ENCODE results near the gene URB1.
A peak's percentile ranks its signal among the peaks of the same experiment; 100 is the strongest.
"Not testable (repeated sequence)": the region's sequence is repeated elsewhere in the genome, so short reads cannot be mapped to it uniquely, and the experiment has no call there.

Gene URB1, protein sequence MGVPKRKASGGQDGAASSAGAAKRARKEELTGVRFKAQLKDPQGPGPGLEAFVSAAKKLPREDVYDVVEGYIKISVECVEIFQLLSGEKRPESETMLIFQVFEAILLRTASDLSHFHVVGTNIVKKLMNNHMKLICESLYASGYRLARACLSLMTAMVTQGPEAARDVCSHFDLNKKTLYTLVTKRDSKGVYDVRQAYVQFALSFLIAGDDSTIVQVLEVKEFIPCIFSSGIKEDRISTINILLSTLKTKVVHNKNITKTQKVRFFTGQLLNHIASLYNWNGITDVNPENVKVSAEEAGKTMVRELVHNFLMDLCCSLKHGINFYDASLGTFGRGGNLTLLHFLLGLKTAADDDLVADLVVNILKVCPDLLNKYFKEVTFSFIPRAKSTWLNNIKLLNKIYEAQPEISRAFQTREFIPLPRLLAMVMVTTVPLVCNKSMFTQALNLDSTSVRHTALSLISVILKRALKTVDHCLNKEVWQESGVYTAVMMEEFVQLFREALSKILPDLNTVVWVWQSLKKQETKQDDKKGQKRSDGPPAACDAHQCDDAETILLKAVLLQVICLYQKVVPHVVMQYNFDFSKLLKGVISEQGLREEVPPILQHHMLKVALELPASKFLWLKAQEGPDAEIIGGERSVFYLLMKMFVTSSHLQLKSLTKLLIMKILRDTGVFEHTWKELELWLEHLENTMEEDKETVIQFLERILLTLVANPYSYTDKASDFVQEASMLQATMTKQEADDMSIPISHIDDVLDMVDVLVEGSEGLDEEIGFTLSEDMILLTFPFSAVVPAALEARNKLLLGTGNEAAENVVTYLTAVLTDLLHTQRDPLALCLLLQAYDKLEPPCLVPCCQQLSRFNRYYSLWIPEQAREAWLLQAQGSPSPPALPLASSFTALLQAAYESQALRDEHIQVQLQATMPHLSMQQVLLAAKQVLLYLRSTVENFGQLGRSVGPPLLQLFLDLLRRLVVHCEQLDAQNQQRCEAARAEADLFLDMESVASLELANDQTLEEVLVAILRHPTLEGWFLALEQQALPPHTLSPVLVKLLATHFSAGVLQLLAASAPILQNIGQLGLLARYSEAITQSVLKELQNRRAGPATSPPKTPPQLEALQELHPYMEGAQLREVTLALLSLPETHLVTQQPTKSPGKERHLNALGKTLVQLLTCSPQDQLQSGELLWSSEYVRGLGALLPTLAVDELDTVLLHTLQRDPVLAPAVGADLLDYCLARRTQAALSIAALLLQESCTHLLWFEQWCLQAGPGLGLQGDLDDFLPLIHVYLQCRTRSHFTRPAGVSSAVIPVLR (N-terminal part only)

DNA sequence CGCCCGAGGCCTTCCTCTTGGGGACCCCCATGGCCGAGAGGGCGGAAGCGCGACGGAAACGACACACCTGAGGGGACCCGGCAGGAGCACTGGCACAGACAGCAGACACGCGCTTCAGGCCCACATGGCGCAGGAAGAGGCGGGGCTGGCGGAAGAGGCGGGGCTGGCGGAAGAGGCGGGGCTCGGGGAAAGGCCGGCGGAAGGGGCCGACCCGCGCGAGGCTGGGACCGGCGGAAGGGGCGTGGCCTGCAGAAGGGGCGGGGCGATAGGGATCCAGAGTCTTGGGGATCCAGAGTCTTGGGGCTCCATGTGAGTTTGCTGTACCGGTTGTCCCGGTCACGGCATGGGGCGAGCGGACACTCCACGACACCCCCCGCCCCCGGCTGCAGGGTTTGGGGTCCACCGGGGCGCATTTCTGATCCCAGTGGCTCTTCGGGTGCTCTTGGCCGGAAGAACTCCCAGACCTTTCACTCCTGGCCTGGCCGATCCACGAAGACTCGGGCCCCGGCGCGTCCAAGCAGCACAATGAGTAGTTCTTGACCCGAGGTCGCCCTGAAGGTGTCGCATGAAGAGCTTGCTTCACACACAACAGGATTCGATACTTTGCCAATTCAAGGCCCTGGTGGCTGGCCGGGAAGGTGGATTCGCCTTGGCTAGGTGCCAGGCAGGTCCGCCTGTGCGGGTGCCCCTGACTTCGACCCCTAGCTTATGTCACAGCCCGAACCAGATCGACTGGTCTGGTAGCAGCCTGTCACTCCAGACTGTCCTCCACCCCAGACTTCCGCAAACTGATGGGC, at the start of gene URB1:
URB1 (minus strand) TSS at position 133 of the 797 bp plus-strand sequence; CDS start at position 31, 102 bp downstream.
- DNase-seq, result peak; percentile 96

- no peak for DNase-seq
Measured at GRCh38 chr21:32437729-32438128, 44.9 kb upstream of the URB1 start.

GRCh38 chr21:32432982-32433660, 40.3 kb upstream of the URB1 start:
- DNase-seq, result not testable (repeated sequence)

GRCh38 chr21:32427958-32428623, 35.3 kb upstream of the URB1 start:
- DNase-seq, result no peak

DNA sequence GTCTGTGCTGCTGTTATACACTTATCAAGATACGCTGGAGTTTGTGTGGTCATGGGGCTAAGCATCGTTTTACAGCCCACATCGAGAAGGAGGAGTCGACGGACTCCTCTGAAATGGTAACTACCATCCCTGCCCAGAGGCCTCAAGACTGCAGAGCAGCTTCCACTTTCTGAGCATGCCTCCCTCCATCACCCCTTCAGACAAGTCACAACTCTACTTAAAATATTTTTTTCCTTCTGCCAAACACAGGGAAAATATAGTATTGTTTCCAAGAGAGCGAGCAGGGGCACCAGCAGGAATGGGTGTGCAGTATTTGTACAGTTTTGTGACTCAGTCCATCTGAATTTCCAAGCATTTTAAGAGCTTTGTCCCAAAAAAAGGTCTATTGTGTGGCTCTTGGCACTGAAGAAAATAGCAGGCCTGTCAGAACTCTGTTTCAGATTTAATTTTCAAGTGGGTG, 33.8 kb upstream of the URB1 start:
- DNase-seq, result no peak

GRCh38 chr21:32426066-32426465, 33.3 kb upstream of the URB1 start:
- DNase-seq, result no peak

DNA sequence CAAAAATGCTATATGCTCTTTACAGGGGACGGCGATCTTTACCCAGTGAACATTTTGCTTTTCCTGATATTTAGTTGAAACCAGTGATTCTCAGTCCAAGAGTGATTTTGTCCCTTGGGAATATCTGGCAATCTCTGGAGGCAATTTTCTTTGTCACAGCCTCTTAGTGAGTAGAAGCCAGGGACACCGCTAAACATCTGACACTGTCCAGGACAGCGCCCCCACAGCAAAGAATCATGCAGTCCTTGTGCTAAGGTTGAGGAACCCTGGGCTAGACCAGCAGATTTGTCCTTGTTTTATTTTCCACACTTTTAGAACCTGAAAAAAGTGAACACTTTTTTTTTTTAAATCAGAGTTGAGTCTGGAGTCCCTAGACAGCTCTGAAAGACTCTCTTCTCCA, 32.8 kb upstream of the URB1 start:
- DNase-seq, result no peak

GRCh38 chr21:32424674-32425073, 31.9 kb upstream of the URB1 start:
- DNase-seq, result no peak

- no peak for DNase-seq
Measured at GRCh38 chr21:32424191-32424535, 31.4 kb upstream of the URB1 start.

DNA sequence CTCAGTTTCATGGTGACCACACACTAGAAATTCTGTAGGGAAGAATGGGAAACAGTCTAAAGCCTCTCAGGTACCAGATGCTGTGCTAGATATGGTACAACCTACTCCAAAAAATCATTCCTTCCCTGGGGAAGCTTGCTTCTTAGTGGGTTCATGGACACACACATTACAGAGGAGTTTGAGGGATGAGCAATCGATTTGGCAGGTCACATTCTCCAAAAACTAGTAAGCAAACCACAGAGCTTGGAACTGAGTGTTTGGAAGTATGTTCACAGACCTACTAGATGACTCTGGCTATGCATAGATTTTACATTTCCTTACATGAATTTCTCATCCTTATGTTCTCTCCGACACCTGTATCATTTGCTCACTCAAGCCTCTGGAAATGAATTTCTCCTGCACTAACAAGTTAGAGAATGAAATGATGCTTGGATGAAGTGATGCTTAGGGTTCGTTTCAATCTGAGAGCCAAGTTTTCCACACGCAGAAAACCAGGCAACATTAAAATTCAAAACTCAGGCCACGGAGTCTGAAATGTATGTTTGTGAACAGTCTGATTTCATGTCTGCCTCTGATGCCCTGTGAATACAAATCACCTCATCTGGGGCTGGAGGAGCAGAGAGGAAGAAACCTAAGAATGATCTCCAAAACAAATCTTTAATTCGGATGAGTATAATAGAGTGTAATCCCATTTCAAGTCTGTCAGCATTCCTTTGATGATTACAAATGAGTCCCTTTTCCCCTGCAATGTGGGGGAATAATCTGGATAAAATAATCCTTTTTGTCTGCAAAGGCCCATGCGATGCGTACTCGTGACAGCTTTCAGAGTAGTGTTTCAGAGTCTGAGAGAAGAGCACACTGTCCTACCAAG, 30.7 kb upstream of the URB1 start:
- no peak for DNase-seq

GRCh38 chr21:32422064-32422463, 29.3 kb upstream of the URB1 start:
- no peak for DNase-seq

DNA sequence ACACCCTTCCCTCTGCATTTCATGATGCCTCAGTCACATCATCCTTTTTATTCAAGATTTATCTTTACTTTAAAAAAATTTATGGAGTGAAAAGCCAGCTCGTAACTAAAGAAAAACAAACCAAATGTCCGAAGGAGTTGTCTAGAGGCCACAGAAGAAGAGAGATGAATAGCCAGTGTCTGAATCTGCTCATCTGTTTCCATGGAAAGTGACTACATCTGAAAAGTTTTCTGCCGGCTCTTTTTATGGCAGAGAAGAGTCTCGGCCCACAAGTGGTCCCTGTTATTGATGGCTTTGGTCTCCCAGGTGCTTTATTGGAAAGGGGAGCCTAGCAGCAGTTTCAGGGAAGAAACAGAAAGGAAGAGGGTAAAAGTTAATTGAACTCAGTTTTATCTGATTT, 25.3 kb upstream of the URB1 start:
- no peak for DNase-seq

DNA sequence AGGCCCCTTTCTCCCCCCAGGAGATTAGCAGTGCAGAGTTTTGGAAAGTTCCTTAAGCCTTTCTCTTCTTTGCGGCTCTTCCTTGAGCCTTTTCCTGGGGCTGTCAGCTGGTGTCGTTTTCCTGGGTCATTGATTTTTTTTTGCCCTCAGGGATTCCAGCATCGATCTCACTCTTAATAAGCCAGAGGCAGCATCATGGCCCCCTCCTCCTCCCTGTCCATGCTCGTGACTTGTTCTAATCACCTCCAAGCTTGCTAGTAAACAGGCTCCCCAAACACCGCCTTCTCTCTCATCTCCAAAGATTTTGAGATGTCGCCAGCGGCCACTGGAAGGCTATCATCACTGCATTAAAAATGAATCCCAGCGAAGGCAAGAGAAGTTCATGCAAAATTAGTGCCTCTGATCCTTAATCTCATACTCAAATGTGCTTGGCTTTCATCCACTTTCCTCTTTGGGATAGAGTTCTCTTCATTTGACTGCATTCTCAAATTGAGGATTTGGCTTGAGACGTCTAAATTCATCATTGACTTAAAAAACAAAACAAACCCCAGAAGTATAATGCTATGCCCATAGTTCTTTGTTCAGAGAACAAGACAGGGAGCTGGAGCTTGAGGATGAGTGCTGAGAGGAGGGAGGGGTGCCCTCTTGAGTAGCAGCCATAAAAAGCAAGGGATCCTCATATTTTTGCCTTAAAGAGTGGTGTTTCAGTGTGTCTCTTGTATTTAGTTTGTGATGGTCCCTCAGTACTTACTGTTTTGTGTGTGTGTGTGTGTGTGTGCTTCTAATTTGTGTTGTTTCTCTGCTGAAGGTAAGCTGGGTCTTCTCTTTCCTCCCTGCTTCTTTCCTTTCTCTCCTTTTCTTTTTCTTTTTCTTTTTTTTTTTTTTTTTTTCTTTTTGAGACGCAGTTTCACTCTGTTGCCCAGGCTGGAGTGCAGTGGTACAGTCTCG, 22.9 kb upstream of the URB1 start:
- DNase-seq, result no peak

- no peak for DNase-seq
Measured at GRCh38 chr21:32414579-32415358, 22.0 kb upstream of the URB1 start.

GRCh38 chr21:32413697-32414578, 21.1 kb upstream of the URB1 start:
- DNase-seq, result no peak

GRCh38 chr21:32413015-32413504, 20.2 kb upstream of the URB1 start:
- no peak for DNase-seq
